Uterus (tissue), 4 donors: ENCODE data around the gene DNAH11. TPM values are rescaled to one million over a fixed set of nuclear protein-coding genes. Genes with fewer than 3 reads are reported as not detected.

Experiments
- DNase-seq, 2 donors: peaks; one replicate each; pipeline ENCODE4 v3.0.0-alpha.2; 2019 to 2020
- H3K27ac ChIP-seq, 2 donors: fragments of 200-600 bp; sonication (generic); 1 replicate in 1 of 2; 2 replicates in 1 of 2; pipeline ENCODE4 v1.5.1; 2016 to 2018
- H3K27me3 ChIP-seq, 2 donors: fragments of 200-600 bp; sonication (generic); one replicate each; pipeline ENCODE4 v1.5.1; 2018 to 2019; ENCODE audit warnings: control low read depth in 1 of 2
- H3K36me3 ChIP-seq, 2 donors: fragments of 200-600 bp; sonication (generic); one replicate each; pipeline ENCODE4 v1.5.1; 2019; ENCODE audit warnings: control low read depth in 1 of 2
- H3K4me1 ChIP-seq, 2 donors: fragments of 200-600 bp; sonication (generic); one replicate each; pipeline ENCODE4 v1.5.1; 2018 to 2019; ENCODE audit warnings: control low read depth in 1 of 2
- H3K4me3 ChIP-seq, 2 donors: fragments of 200-600 bp; sonication (generic); 1 replicate in 1 of 2; 2 replicates in 1 of 2; pipeline ENCODE4 v1.5.1; 2018 to 2019; ENCODE audit warnings: mild to moderate bottlenecking in 1 of 2
- H3K9me3 ChIP-seq, 2 donors: fragments of 200-600 bp; sonication (generic); one replicate each; pipeline ENCODE4 v1.5.1; 2019; ENCODE audit warnings: control low read depth in 1 of 2
- POLR2A ChIP-seq, 2 donors: fragments of 450-650 bp; IDR thresholded peaks; one replicate each; pipeline ENCODE4 v1.6.1; 2016; ENCODE audit warnings: antibody characterized with exemption in 2 of 2, mild to moderate bottlenecking in 1 of 2, moderate library complexity in 1 of 2
- intact Hi-C: fragments of 100-400 bp; cut with DNase I; formaldehyde crosslinking; loops from one replicate; pipeline ENCODE4 v1.15.1; 2023; ENCODE audit warnings: low total_unique reads
- total RNA-seq, 4 donors: library from RNA; depleted of rRNA in 3 of 4; stranded (reverse); fragments of >200 nt in 3 of 4; gene quantifications; one replicate each; pipeline versions ENCODE4 v1.1.0 to v1.2.4, GENCODE V29; 2014 to 2023
- TF ChIP-seq, protein P1 (sequence below), 4 experiments: fragments of 200-600 bp in 2 of 4; fragments of 450-650 bp in 2 of 4; sonication (generic) in 2 of 4; IDR thresholded peaks; one replicate each; pipeline ENCODE4 v1.5.1; 2016 to 2019; ENCODE audit warnings: antibody characterized with exemption in 4 of 4, mild to moderate bottlenecking in 2 of 4, moderate library complexity in 1 of 4
- donor health status: DM: yes; HTN: yes; CAD: no.

The DNAH11 gene
- total RNA-seq, 4 donors from 2014 or later, result 0.26 to 6.8 (median 1.5) TPM

GRCh38 chr7:21706131-21706530 is 163.3 kb downstream of the DNAH11 start:
- Histone ChIP-seq H3K9me3 (no peaks in the 10 kb centered on the region), H3K4me3 (no peak overlapping the region), H3K27me3 (no peaks in the 10 kb centered on the region), H3K4me1 (no peaks in the 10 kb centered on the region), H3K36me3 (no peaks in the 10 kb centered on the region), H3K27ac (no peak overlapping the region)
- intact Hi-C loops, result no loop called here
- DNase-seq, result no peak
- TF ChIP-seq POLR2A (IDR thresholded peaks at IDR 0.05), result no peak
- TF ChIP-seq, protein P1, sequence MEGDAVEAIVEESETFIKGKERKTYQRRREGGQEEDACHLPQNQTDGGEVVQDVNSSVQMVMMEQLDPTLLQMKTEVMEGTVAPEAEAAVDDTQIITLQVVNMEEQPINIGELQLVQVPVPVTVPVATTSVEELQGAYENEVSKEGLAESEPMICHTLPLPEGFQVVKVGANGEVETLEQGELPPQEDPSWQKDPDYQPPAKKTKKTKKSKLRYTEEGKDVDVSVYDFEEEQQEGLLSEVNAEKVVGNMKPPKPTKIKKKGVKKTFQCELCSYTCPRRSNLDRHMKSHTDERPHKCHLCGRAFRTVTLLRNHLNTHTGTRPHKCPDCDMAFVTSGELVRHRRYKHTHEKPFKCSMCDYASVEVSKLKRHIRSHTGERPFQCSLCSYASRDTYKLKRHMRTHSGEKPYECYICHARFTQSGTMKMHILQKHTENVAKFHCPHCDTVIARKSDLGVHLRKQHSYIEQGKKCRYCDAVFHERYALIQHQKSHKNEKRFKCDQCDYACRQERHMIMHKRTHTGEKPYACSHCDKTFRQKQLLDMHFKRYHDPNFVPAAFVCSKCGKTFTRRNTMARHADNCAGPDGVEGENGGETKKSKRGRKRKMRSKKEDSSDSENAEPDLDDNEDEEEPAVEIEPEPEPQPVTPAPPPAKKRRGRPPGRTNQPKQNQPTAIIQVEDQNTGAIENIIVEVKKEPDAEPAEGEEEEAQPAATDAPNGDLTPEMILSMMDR (IDR thresholded peaks at IDR 0.05), result no peak

DNA sequence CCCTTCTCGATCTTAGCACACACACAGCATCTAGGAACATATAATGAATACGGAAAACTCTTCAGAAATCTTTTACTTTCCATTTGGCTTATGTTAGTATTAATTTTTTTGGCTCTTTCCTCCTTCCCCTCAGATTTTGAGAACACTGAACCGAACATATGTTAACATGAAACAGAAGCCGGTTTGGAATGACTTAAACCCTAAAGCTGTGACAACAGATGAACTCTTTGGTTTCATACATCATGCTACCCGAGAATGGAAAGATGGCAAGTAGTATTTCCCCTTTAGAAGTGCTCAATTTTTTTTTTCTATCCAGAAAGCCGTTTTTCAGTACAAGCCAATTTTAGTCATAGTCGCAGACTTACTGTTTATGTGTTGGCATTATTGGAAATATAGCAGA is 164.7 kb downstream of the DNAH11 start:
- H3K27ac ChIP-seq, result no peak overlapping the region
- intact Hi-C loops, result no loop called here
- TF ChIP-seq, protein P1 (IDR thresholded peaks at IDR 0.05), result no peak
- TF ChIP-seq POLR2A (IDR thresholded peaks at IDR 0.05), result no peak

GRCh38 chr7:21708096-21708495 is 165.3 kb downstream of the DNAH11 start:
- Histone ChIP-seq H3K27ac (no peak overlapping the region), H3K4me1 (no peaks in the 10 kb centered on the region), H3K27me3 (no peaks in the 10 kb centered on the region), H3K4me3 (no peak overlapping the region), H3K36me3 (no peaks in the 10 kb centered on the region), H3K9me3 (no peaks in the 10 kb centered on the region)
- no peak for DNase-seq
- no peak for TF ChIP-seq POLR2A (IDR thresholded peaks at IDR 0.05)
- TF ChIP-seq, protein P1 (IDR thresholded peaks at IDR 0.05), result no peak
- intact Hi-C loops, result no loop called here

More for the DNA sequence above, 164.7 kb downstream of the DNAH11 start:
- Histone ChIP-seq H3K4me3 (no peak overlapping the region), H3K36me3 (no peaks in the 10 kb centered on the region), H3K27me3 (no peaks in the 10 kb centered on the region), H3K4me1 (no peaks in the 10 kb centered on the region), H3K9me3 (no peaks in the 10 kb centered on the region)
- DNase-seq, result no peak

DNA sequence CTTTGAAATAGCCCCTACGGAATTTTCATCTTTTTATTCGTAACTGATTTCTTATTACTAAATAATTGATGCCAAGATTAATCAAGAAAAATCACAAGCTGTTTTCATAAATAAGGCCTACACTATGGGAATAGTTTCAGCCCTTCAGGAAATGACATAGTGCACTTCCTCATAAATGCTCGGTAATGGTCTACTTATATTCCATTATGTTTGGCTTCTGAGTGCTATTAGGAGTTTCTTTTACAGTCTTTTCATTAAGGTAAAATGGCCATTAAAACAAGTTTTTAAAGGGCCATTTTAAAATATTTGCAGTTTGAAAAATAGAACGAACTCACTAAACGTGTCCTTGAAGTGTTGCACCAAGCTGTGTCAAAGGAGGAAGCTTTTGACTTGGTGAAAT is 174.5 kb downstream of the DNAH11 start:
- no peak overlapping the region for H3K27ac ChIP-seq
- H3K27me3 ChIP-seq, result no peaks in the 10 kb centered on the region
- H3K4me1 ChIP-seq, result no peaks in the 10 kb centered on the region
- H3K9me3 ChIP-seq, result no peaks in the 10 kb centered on the region
- DNase-seq, result no peak
- no peak for TF ChIP-seq POLR2A (IDR thresholded peaks at IDR 0.05)
- TF ChIP-seq, protein P1 (IDR thresholded peaks at IDR 0.05), result no peak
- H3K4me3 ChIP-seq, result no peak overlapping the region
- H3K36me3 ChIP-seq, result no peaks in the 10 kb centered on the region
- intact Hi-C loops, result no loop called here

DNA sequence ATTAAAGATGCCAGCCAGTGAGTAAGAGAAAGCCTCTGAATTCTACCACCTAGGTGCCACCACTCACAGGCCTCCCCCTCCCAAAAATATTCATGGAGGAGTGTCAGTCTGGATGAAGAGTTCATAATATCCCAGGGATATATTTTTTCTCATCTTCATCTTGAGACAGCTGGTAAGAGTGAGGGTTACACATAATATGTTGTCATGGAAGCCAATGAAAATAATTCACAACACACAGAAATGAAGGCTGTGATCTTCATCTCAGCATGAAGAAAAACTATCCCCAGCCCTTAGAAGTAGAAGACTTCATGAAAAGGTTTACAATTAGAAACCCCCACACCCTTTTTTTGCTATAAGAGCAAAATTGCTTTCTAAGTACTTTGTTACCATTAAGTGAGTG is 175.6 kb downstream of the DNAH11 start:
- no peaks in the 10 kb centered on the region for H3K9me3 ChIP-seq
- no peak overlapping the region for H3K4me3 ChIP-seq
- intact Hi-C loops, result no loop called here
- H3K4me1 ChIP-seq, result no peaks in the 10 kb centered on the region
- H3K27me3 ChIP-seq, result no peaks in the 10 kb centered on the region
- H3K27ac ChIP-seq, result no peak overlapping the region
- TF ChIP-seq, protein P1 (IDR thresholded peaks at IDR 0.05), result no peak
- TF ChIP-seq POLR2A (IDR thresholded peaks at IDR 0.05), result no peak
- H3K36me3 ChIP-seq, result no peaks in the 10 kb centered on the region
- no peak for DNase-seq
